PFSK-1 (cell line): ENCODE results near the gene TRIM54.

ENCODE experiments used
- POLR2AphosphoS5 ChIP-seq: IDR thresholded peaks from 2 replicates; pipeline ENCODE4 v1.6.1; 2012; ENCODE audit warnings: low read depth, mild to moderate bottlenecking, control low read depth, low read length, moderate library complexity
- SIN3A ChIP-seq: IDR thresholded peaks from 2 replicates; pipeline ENCODE4 v1.6.1; 2012; ENCODE audit warnings: mild to moderate bottlenecking, low read length, moderate library complexity, borderline replicate concordance; ENCODE audit not compliant: insufficient read depth
- TAF1 ChIP-seq: IDR thresholded peaks from 2 replicates; pipeline ENCODE4 v1.6.1; 2012; ENCODE audit warnings: low read length, control low read depth, borderline replicate concordance; ENCODE audit not compliant: insufficient read depth

DNA sequence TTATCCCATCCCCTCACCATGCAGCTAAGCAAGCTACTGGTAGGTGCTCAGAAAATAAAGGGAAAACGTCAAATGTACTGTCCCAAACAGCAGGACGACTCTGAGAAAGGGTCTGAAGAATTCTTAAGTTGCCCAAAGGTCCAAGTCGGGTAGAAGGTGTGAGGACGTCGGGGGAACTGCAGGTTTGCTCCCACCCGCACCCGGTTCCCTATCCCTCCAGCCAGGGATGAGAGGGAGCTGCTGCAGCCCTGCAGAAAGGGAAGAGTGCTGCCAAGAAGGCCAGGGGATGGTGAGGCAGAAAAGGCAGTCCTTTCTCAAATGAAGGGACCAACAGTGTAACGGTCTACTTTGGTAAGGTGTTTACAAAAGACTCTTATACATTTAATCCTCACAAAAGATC lies 32.9 kb downstream of the TRIM54 start:
- no peak for TF ChIP-seq TAF1
- no peak for TF ChIP-seq SIN3A
- no peak for TF ChIP-seq POLR2AphosphoS5
